GM19438 (cell line): ENCODE data around the gene MFAP2.
A peak's percentile ranks its signal among the peaks of the same experiment; 100 is the strongest.
"Not testable (repeated sequence)": the region's sequence is repeated elsewhere in the genome, so short reads cannot be mapped to it uniquely, and the experiment has no call there.

Experiments used
- ATAC-seq: cut with Tn5 transposase; IDR thresholded peaks from one replicate; pipeline ENCODE4 v1.9.1; 2021; ENCODE audit warnings: low read depth; ENCODE audit not compliant: unreplicated experiment

Gene MFAP2

GRCh38 chr1:16965486-16966067, 14.8 kb downstream of the MFAP2 start:
- no peak for ATAC-seq

- not testable (repeated sequence) for ATAC-seq
Observed at GRCh38 chr1:16964169-16964568, 16.3 kb downstream of the MFAP2 start.

- ATAC-seq, result no peak
Observed at GRCh38 chr1:16961297-16962133, 18.9 kb downstream of the MFAP2 start.

- ATAC-seq, result peak; percentile 86
Observed at GRCh38 chr1:16960560-16961296, 19.7 kb downstream of the MFAP2 start.

DNA sequence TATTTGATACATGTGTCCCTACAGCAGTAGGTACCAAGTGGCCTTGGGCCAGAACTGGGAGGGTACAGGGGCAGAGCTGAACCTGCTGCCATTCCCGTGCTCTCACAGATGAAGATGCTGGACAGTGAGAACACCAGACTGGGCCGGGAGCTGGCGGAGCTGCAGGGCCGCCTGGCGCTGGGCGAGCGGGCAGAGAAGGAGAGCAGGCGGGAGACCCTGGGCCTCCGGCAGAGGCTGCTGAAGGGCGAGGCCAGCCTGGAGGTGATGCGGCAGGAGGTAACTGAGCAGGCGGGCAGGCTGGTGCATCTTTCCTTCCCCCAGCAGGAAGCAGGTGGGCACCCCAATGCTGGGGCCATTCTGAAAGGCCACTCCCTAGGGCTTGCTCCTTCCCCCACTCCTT, 21.9 kb downstream of the MFAP2 start:
- no peak for ATAC-seq

GRCh38 chr1:16957731-16958130, 22.7 kb downstream of the MFAP2 start:
- no peak for ATAC-seq

DNA sequence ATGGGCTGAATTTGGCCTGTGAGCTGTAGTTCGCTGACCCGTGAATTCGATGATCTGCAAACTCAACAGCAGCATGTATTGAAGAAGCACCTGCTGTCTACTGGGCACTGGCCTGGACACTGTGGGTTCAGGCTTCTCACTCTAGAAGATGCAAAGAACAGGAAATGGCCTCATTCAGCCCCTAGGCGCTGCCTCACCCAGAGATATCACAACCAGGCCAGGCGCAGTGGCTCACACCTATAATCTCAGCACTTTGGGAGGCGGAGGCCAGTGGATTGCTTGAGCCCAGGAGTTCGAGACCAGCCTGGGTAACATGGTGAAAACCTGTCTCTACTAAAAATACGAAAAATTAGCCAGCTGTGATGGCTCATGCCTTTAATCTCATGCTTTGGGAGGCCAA, 23.6 kb downstream of the MFAP2 start:
- no peak for ATAC-seq

DNA sequence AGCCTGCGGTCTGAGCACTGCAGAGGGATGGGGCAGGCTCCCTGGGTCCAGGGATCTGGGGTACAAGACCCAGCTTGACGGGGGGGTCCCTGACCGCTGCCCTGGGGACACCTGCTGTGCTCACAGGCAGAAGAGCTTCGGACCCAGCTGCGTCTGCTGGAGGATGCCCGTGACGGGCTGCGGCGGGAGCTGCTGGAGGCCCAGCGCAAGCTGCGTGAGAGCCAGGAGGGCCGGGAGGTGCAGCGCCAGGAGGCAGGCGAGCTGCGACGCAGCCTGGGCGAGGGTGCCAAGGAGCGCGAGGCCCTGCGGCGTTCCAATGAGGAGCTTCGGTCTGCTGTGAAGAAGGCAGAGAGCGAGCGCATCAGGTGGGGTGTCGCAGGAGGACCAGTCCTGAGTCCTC, 25.2 kb downstream of the MFAP2 start:
- no peak for ATAC-seq

GRCh38 chr1:16954579-16954978, 25.8 kb downstream of the MFAP2 start:
- no peak for ATAC-seq

DNA sequence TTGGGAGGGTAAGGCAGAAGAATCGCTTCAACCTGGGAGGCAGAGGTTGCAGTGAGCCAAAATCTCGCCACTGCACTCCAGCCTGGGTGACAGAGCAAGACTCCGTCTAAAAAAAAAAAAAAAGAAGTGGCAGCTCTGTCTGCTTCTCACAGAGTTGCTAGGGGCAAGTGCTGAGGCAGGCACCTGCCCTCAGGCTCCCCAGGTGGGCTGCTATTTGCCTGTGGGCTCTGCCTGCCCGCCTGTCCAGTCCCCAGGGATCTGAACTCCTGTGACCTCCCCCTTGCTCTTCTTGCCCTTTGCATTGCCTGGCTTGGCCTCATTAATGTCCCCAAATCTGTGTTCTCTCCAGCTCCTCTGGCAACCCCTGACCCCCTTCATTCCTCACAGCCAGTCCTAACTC, 28.0 kb downstream of the MFAP2 start:
- not testable (repeated sequence) for ATAC-seq

- not testable (repeated sequence) for ATAC-seq
Observed at GRCh38 chr1:16949026-16949425, 31.4 kb downstream of the MFAP2 start.

DNA sequence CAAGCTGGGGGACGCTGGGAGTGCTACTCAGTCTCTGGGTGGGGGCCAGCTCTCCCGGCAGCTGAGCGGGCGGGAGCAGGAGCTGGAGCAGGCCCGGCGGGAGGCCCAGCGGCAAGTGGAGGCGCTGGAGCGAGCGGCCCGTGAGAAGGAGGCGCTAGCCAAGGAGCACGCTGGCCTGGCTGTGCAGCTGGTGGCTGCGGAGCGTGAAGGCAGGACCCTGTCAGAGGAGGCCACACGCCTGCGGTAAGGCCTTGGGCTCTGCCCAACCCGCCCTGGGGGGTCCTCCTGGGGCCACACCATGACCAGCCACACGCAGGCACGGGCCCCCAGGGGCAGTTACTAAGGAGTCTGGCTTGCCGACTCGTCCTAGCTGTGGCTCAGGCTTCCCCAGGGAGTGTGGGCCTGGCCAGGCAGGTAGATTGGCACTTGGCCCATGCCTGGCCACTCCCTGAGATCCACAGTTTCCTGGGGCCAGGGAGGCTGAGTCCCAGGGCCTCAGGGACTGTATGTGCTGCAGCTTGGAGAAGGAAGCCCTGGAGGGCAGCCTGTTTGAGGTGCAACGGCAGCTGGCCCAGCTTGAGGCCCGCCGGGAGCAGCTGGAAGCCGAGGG, 32.0 kb downstream of the MFAP2 start:
- ATAC-seq, result not testable (repeated sequence)

DNA sequence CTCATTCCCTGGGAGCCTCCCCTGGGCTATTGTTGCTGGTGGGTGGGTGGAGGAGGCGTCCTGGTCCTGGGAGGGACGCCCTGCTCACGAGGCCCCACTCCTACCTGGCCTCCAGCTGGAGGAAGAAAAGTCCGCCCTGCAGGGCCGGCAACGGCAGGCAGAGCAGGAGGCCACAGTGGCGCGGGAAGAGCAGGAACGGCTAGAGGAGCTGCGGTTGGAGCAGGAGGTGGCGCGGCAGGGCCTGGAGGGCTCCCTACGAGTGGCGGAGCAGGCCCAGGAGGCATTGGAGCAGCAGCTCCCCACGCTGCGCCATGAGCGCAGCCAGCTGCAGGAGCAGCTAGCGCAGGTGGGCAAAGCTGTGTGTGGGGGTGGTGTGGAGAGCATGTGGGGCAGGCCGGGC, 33.8 kb downstream of the MFAP2 start:
- no peak for ATAC-seq

DNA sequence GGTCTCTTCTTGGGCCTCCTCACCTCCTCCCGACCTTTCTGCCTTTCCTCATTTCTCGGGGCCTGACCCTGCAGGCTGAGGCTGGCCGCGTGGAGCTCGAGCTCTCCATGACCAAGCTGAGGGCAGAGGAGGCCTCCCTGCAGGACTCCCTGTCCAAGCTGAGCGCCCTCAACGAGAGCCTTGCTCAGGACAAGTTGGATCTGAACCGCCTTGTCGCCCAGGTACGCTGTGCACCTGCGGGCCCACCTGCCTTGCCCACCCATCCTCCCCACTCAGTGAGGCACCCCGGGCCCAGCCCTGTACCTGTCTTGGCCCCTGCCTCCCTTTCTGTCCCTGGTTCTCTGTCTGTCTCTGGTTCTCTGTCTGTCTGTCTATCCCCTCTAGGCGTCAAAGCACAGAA, 34.2 kb downstream of the MFAP2 start:
- ATAC-seq, result not testable (repeated sequence)

DNA sequence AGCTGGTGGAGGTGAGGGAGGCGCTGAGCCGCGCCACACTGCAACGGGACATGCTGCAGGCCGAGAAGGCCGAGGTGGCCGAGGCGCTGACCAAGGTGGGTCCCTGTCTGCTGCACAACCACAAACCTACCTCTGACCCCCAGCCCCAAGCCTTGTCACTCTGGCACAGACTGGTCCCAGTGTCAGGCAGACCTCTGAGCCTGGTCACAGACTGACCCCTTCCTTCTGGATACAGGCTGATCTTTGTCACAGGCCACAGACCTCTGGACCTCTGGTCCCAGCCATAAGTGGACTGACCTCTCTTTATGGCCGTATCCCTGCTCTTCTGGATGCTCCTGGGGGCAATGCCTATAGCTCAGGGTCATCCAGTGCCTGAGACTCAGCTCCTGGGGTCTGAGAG, 34.9 kb downstream of the MFAP2 start:
- ATAC-seq, result not testable (repeated sequence)

DNA sequence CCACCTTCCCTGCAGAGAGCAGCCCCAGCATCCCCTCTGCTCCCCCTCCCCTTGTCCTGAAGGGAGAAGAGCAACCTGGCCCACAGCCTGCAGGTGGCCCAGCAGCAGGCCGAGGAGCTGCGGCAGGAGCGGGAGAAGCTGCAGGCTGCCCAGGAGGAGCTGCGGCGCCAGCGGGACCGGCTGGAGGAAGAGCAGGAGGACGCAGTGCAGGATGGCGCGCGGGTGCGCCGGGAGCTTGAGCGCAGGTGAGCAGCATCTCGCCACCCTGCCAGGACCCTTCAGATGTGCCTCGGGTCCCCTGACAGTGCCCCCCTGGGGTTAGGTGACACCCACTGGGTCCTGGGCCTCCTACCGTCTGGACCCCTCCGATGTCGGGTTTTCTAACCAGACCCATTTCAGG, 36.4 kb downstream of the MFAP2 start:
- no peak for ATAC-seq

DNA sequence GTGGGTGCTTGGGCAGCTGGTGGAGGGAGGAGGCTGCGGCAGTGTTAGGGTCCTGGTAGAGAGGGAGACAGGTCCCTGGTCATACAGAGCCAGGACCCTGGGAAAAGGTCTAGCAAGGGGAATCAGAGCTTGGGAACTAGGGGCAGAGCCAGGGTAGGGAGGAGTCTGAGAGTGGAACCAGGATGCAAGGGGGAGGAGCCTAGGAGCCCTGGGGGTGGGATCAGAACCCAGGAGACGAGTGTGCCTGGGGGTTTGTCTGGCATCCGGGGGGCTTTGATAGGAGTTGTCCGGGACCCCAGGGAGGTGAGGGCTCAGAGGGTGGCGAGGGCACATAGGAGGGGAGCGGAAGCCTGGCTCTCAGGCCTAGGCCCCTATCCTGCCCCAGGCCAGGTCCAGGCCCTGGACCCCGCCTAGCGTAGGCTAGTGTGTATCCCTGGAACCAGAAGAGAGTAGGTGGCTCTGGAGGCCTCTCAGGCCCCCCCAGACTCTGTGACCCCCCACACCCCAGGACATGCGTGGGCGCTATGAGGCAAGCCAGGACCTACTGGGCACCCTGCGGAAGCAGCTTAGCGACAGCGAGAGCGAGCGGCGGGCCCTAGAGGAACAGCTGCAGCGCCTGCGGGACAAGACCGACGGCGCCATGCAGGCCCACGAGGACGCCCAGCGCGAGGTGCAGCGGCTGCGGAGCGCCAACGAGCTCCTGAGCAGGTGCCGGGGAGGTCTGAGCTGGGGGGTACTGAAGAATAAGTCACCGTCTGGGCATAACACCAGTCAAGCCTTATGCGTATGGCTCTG, 40.8 kb downstream of the MFAP2 start:
- not testable (repeated sequence) for ATAC-seq

GRCh38 chr1:16938351-16939321, 41.8 kb downstream of the MFAP2 start:
- no peak for ATAC-seq

DNA sequence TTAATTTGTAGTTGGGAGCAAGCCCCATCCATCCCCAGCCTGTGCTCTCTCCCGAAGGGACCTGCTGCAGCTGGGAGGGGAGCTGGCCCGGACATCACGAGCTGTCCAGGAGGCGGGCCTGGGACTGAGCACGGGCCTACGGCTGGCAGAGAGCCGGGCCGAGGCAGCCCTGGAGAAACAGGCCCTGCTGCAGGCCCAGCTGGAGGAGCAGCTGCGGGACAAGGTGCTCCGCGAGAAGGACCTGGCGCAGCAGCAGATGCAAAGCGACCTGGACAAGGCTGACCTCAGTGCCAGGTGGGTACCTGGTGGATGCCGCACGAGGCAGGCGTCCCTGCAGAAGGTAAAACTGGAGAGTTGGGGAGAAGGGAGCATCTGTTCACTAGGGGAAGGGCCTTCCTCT, 43.8 kb downstream of the MFAP2 start:
- not testable (repeated sequence) for ATAC-seq
